GM12878 (cell line): Measurements from ENCODE around the gene MAST4. TPM values are rescaled to one million over a fixed set of nuclear protein-coding genes. Genes with fewer than 3 reads are reported as not detected.

Experiments used
- ATAC-seq: fragments of 200-7000 bp; cut with Tn5 transposase; 3 replicates; pipeline ENCODE4 v1.9.1; 2020; ENCODE audit warnings: mild to moderate bottlenecking, moderate library complexity
- BruUV-seq: library from RNA; stranded (reverse); fragments of 400-500 nt; replicated peaks from 2 replicates; lab custom pipeline; 2021; lab: Mats Ljungman, UMichigan
- CTCF ChIA-PET: fragments of 300-600 bp; sonication (Branson Sonifier 250); formaldehyde crosslinking; extraction: SDS; loops from one replicate; lab custom pipeline; 2021; ENCODE audit warnings: inconsistent platforms; lab: Yijun Ruan, JAX
- POLR2A ChIA-PET: fragments of 350-600 bp; formaldehyde crosslinking; extraction: SDS; loops from one replicate; lab custom pipeline; 2021; ENCODE audit warnings: inconsistent platforms; lab: Charles Lee
- RAD21 ChIA-PET: fragments of 300-600 bp; sonication (Branson Sonifier 250); formaldehyde crosslinking; loops from one replicate; lab custom pipeline; 2023; ENCODE audit warnings: antibody characterized with exemption; ENCODE audit not compliant: unreplicated experiment; lab: Charles Lee
- SMC1A ChIA-PET: fragments of 300-600 bp; sonication (Branson Sonifier 250); formaldehyde crosslinking; loops from one replicate; lab custom pipeline; 2023; ENCODE audit not compliant: unreplicated experiment, uncharacterized antibody; lab: Charles Lee
- DNase-seq: peaks from one replicate; pipeline ENCODE4 v3.0.0-alpha.2; 2011; ENCODE audit warnings: low read depth, low spot score
- FAIRE-seq: peaks from 3 replicates; lab custom pipeline; 2011; peaks lifted over from hg19 to GRCh38; lab: Jason Lieb, UNC
- H2AFZ ChIP-seq: 2 replicates; pipeline ENCODE4 v1.6.0; 2011; ENCODE audit warnings: low read depth, low read length, control low read depth; ENCODE audit not compliant: control insufficient read depth
- H3K27ac ChIP-seq: 2 replicates; pipeline ENCODE4 v1.5.1; 2011; ENCODE audit warnings: control low read depth; ENCODE audit not compliant: control insufficient read depth, insufficient read depth
- H3K27me3 ChIP-seq, 2 experiments: replicated peaks in 1 of 2; 2 replicates each; pipeline versions ENCODE4 v1.6.0 to v1.6.1; 2011; ENCODE audit warnings: low read length in 1 of 2; ENCODE audit not compliant: control insufficient read depth in 2 of 2, insufficient read depth in 2 of 2
- H3K36me3 ChIP-seq, 2 experiments: 2 replicates each; pipeline ENCODE4 v1.5.1; 2011; ENCODE audit warnings: low read length in 1 of 2; ENCODE audit not compliant: control insufficient read depth in 2 of 2, insufficient read depth in 2 of 2
- H3K4me1 ChIP-seq: 2 replicates; pipeline ENCODE4 v1.6.1; 2011; ENCODE audit warnings: mild to moderate bottlenecking, low read length, moderate library complexity, mixed read lengths; ENCODE audit not compliant: control insufficient read depth, insufficient read depth
- H3K4me2 ChIP-seq: 2 replicates; pipeline ENCODE4 v1.6.0; 2011; ENCODE audit warnings: control low read depth; ENCODE audit not compliant: control insufficient read depth, insufficient read depth
- H3K4me3 ChIP-seq: fragments of 200-600 bp; sonication (generic); 2 replicates; pipeline ENCODE4 v1.5.1; 2016
- H3K79me2 ChIP-seq: 2 replicates; pipeline ENCODE4 v1.6.0; 2011; ENCODE audit warnings: low read length; ENCODE audit not compliant: control insufficient read depth, insufficient read depth
- H3K9ac ChIP-seq: 2 replicates; pipeline ENCODE4 v1.8.0; 2011; ENCODE audit warnings: low read length, control low read depth, mixed read lengths; ENCODE audit not compliant: control insufficient read depth, insufficient read depth
- H3K9me3 ChIP-seq: replicated peaks from 3 replicates; pipeline ENCODE4 v1.5.1; 2011; ENCODE audit warnings: mild to moderate bottlenecking, low read length; ENCODE audit not compliant: control insufficient read depth, insufficient read depth
- H4K20me1 ChIP-seq: 2 replicates; pipeline ENCODE4 v1.6.0; 2011; ENCODE audit not compliant: control insufficient read depth, insufficient read depth
- BACH1 ChIP-seq: fragments of 450-650 bp; IDR thresholded peaks from 2 replicates; pipeline ENCODE4 v1.6.1; 2017; ENCODE audit warnings: mild to moderate bottlenecking, borderline replicate concordance
- EGR1 ChIP-seq, 2 experiments: IDR thresholded peaks; 1 replicate in 1 of 2; 2 replicates in 1 of 2; pipeline ENCODE4 v1.6.1; 2011 to 2012; ENCODE audit warnings: low read depth in 2 of 2, low read length in 2 of 2, borderline replicate concordance in 1 of 2, mild to moderate bottlenecking in 1 of 2, moderate library complexity in 1 of 2
- IKZF2 ChIP-seq, 2 experiments: fragments of 450-650 bp; IDR thresholded peaks; 2 replicates each; pipeline ENCODE4 v1.6.1; 2017; ENCODE audit warnings: mild to moderate bottlenecking in 2 of 2, moderate library complexity in 2 of 2
- IRF4 ChIP-seq: IDR thresholded peaks from 2 replicates; pipeline ENCODE4 v1.6.1; 2011; ENCODE audit warnings: low read depth, low read length
- KAT2A ChIP-seq: conservative IDR thresholded peaks from 2 replicates; pipeline ENCODE4 v1.6.1; 2011; ENCODE audit warnings: low read depth, low read length; ENCODE audit not compliant: control insufficient read depth
- NR2C1 ChIP-seq: fragments of 450-650 bp; IDR thresholded peaks from 2 replicates; pipeline ENCODE4 v1.6.1; 2017; ENCODE audit warnings: antibody characterized with exemption, mild to moderate bottlenecking, moderate library complexity
- PAX8 ChIP-seq: fragments of 450-650 bp; IDR thresholded peaks from 2 replicates; pipeline ENCODE4 v1.6.1; 2017; ENCODE audit warnings: mild to moderate bottlenecking, moderate library complexity
- PBX3 ChIP-seq: IDR thresholded peaks from 2 replicates; pipeline ENCODE4 v1.6.1; 2011; ENCODE audit warnings: mild to moderate bottlenecking, low read depth, low read length, moderate library complexity; ENCODE audit not compliant: insufficient replicate concordance
- POLR2A ChIP-seq: IDR thresholded peaks from 2 replicates; pipeline ENCODE4 v1.6.1; 2011; ENCODE audit warnings: low read depth, mild to moderate bottlenecking, low read length
- SP1 ChIP-seq: IDR thresholded peaks from one replicate; pipeline ENCODE4 v1.6.1; 2011; ENCODE audit warnings: low read depth, low read length
- SRF ChIP-seq, 2 experiments: IDR thresholded peaks; 2 replicates each; pipeline ENCODE4 v1.6.1; 2011; ENCODE audit warnings: low read depth in 2 of 2, low read length in 2 of 2, mild to moderate bottlenecking in 1 of 2, moderate library complexity in 1 of 2
- STAT1 ChIP-seq: fragments of 450-650 bp; conservative IDR thresholded peaks from 2 replicates; pipeline ENCODE4 v1.6.1; 2014; ENCODE audit warnings: antibody characterized with exemption, mild to moderate bottlenecking
- SUPT20H ChIP-seq: IDR thresholded peaks from 2 replicates; pipeline ENCODE4 v1.6.1; 2011; ENCODE audit warnings: low read depth, mild to moderate bottlenecking, low read length, moderate library complexity, borderline replicate concordance; ENCODE audit not compliant: control insufficient read depth
- ZBTB4 ChIP-seq: fragments of 450-650 bp; formaldehyde crosslinking; IDR thresholded peaks from 2 replicates; pipeline ENCODE4 v1.4.0; 2022; ENCODE audit warnings: mild to moderate bottlenecking, moderate library complexity
- ZSCAN29 ChIP-seq: fragments of 450-650 bp; IDR thresholded peaks from 2 replicates; pipeline ENCODE4 v1.6.1; 2017; ENCODE audit warnings: mild to moderate bottlenecking, moderate library complexity
- WGBS: methylation state at CpG from one replicate; pipeline ENCODE4 v1.1.6; 2016; ENCODE audit warnings: low lambda C conversion rate; ENCODE audit not compliant: insufficient replicate concordance, insufficient coverage; ENCODE audit errors: missing lambda C conversion rate; 5-methylcytosine and 5-hydroxymethylcytosine counted together
- in situ Hi-C: fragments of 300-500 bp; cut with MboI; formaldehyde crosslinking; loops from 9 replicates; pipeline ENCODE4 v1.14.3; 2018; ENCODE audit warnings: mixed read lengths
- intact Hi-C: fragments of 100-400 bp; cut with micrococcal nuclease; formaldehyde crosslinking; loops from one replicate; pipeline ENCODE4 v1.14.2; 2022; ENCODE audit not compliant: unreplicated experiment
- polyA plus RNA-seq, 11 experiments: library from polyadenylated mRNA; depleted of rRNA in 4 of 11; unstranded in 6 of 11; stranded (reverse) in 5 of 11; fragments of >200 nt; fragmentation: Nextera tagmentation in 4 of 11; fragmentation: Illumina TruSeq in 1 of 11; extraction: Ambion mirVana in 4 of 11; extraction: Trizol in 1 of 11; gene quantifications; 1 replicate in 1 of 11; 2 replicates in 10 of 11; pipeline versions ENCODE4 v1.2.1 to v1.2.3, GENCODE V29; 2011 to 2016; ENCODE audit warnings: inconsistent platforms in 2 of 11, missing spikeins in 2 of 11, low read depth in 1 of 11
- total RNA-seq, 4 experiments: library from RNA; depleted of rRNA in 3 of 4; stranded (reverse); fragments of >200 nt in 3 of 4; fragmentation: Illumina TruSeq in 1 of 4; extraction: Trizol in 1 of 4; gene quantifications; 2 replicates each; pipeline versions ENCODE4 v1.2.1 to v1.2.3, GENCODE V29; 2013 to 2021

The MAST4 gene
- total and polyA plus RNA-seq, 10 of the 15 experiments (the other 5 are each of a cell fraction or from before 2014, with no cell fraction given) = 0.02 to 1.6 (median 0.29) TPM; not detected in 1

- ATAC-seq = no peak
- ChIA-PET RAD21 (no interaction called here), SMC1A (no interaction called here), CTCF (interaction anchor here (1.0 to 1.2 kb wide), 2 partner anchors 9 to 11 kb away, joined by 3 read pairs; no protein-coding TSS in a partner anchor), POLR2A (no interaction called here)
- Histone ChIP-seq H3K9ac (no peak overlapping the region), H3K27me3 (peaks cover 0 to 3% of the 10 kb centered on the region in 2 experiments; a peak in 2 of 4 replicates), H2AFZ (no peak overlapping the region), H3K9me3 (no peaks in the 10 kb centered on the region), H4K20me1 (no peaks in the 10 kb centered on the region; the same call in 1 of the 2 replicates), H3K79me2 (no peaks in the 10 kb centered on the region), H3K4me2 (no peak overlapping the region), H3K4me3 (no peak overlapping the region), H3K36me3 (no peaks in the 10 kb centered on the region), H3K4me1 (no peaks in the 10 kb centered on the region), H3K27ac (no peak overlapping the region)
- no peak for FAIRE-seq
- intact Hi-C loops = no loop called here
- TF ChIP-seq SRF (IDR thresholded peaks at IDR 0.05; ENCODE audit: low read depth in 2 of 2, low read length in 2 of 2) (no peak), EGR1 (IDR thresholded peaks at IDR 0.05; ENCODE audit: borderline replicate concordance in 1 of 2, low read depth in 2 of 2, low read length in 2 of 2) (no peak), POLR2A (no peak)
- WGBS = 68% methylated on average over 1 of the region's 1 CpG
- in situ Hi-C loops = no loop called here
- no peak for DNase-seq
- BruUV-seq = no TSS peak
These were observed 550.4 kb downstream of the MAST4 start for GRCh38 chr5:67146574-67146973.

GRCh38 chr5:67146981-67147380, 550.8 kb downstream of the MAST4 start:
- Histone ChIP-seq H3K27ac (no peak overlapping the region), H3K4me2 (no peak overlapping the region), H3K9me3 (no peaks in the 10 kb centered on the region), H4K20me1 (no peaks in the 10 kb centered on the region; the same call in 1 of the 2 replicates), H3K4me3 (no peak overlapping the region), H3K9ac (no peak overlapping the region), H3K36me3 (no peaks in the 10 kb centered on the region), H2AFZ (no peak overlapping the region), H3K79me2 (no peaks in the 10 kb centered on the region), H3K4me1 (no peaks in the 10 kb centered on the region), H3K27me3 (peaks cover 0 to 3% of the 10 kb centered on the region in 2 experiments; a peak in 2 of 4 replicates)
- no peak for ATAC-seq
- POLR2A ChIA-PET = no interaction called here
- SMC1A ChIA-PET = no interaction called here
- CTCF ChIA-PET = interaction anchor here (1.2 kb wide), 1 partner anchor 10 kb away, joined by 3 read pairs; no protein-coding TSS in a partner anchor
- no peak for FAIRE-seq
- BruUV-seq = no TSS peak
- RAD21 ChIA-PET = no interaction called here
- in situ Hi-C loops (no loop called here), intact Hi-C loops (no loop called here)
- DNase-seq = no peak
- WGBS = 33% methylated on average over 4 of the region's 4 CpGs
- no peak for TF ChIP-seq ZBTB4 (CRISPR knock-in tag)
- no peak for TF ChIP-seq NR2C1
- no peak for TF ChIP-seq IKZF2 (IDR thresholded peaks at IDR 0.05)
- TF ChIP-seq SP1 = no peak
- no peak for TF ChIP-seq STAT1
- TF ChIP-seq PBX3 = no peak
- no peak for TF ChIP-seq IRF4
- TF ChIP-seq ZSCAN29 = no peak
- no peak for TF ChIP-seq KAT2A
- TF ChIP-seq SUPT20H = no peak
- no peak for TF ChIP-seq BACH1
- no peak for TF ChIP-seq PAX8
